Tibial nerve (tissue), 4 donors: ENCODE results near the gene MICB.

Experiments used
- EP300 ChIP-seq, 2 donors: sonication (generic); formaldehyde crosslinking; IDR thresholded peaks; one replicate each; pipeline ENCODE4 v1.6.1; 2017; ENCODE audit warnings: antibody characterized with exemption in 2 of 2, mild to moderate bottlenecking in 1 of 2
- POLR2A ChIP-seq, 2 donors: fragments of 450-650 bp; IDR thresholded peaks; one replicate each; pipeline ENCODE4 v1.6.1; 2017; ENCODE audit warnings: antibody characterized with exemption in 2 of 2, mild to moderate bottlenecking in 2 of 2, moderate library complexity in 2 of 2
- TF ChIP-seq, protein P1 (sequence below), 5 experiments: fragments of 200-600 bp in 3 of 5; fragments of 450-650 bp in 2 of 5; sonication (generic) in 3 of 5; IDR thresholded peaks; one replicate each; pipeline ENCODE4 v1.5.1; 2016 to 2019; ENCODE audit warnings: antibody characterized with exemption in 5 of 5, mild to moderate bottlenecking in 3 of 5, moderate library complexity in 2 of 5

GRCh38 chr6:31462026-31462963 is 35.6 kb upstream of the MICB start:
- TF ChIP-seq POLR2A (IDR thresholded peaks at IDR 0.05) (no peak), EP300 (IDR thresholded peaks at IDR 0.05) (no peak)
- TF ChIP-seq, protein P1, sequence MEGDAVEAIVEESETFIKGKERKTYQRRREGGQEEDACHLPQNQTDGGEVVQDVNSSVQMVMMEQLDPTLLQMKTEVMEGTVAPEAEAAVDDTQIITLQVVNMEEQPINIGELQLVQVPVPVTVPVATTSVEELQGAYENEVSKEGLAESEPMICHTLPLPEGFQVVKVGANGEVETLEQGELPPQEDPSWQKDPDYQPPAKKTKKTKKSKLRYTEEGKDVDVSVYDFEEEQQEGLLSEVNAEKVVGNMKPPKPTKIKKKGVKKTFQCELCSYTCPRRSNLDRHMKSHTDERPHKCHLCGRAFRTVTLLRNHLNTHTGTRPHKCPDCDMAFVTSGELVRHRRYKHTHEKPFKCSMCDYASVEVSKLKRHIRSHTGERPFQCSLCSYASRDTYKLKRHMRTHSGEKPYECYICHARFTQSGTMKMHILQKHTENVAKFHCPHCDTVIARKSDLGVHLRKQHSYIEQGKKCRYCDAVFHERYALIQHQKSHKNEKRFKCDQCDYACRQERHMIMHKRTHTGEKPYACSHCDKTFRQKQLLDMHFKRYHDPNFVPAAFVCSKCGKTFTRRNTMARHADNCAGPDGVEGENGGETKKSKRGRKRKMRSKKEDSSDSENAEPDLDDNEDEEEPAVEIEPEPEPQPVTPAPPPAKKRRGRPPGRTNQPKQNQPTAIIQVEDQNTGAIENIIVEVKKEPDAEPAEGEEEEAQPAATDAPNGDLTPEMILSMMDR (IDR thresholded peaks at IDR 0.05): no peak
